ENCODE measurements around the gene FAM171A2.

GRCh38 chr17:44304651-44305050, 59.0 kb downstream of the FAM171A2 start:
- no peak for TF ChIP-seq POLR2A (IDR thresholded peaks at IDR 0.05; ENCODE audit: low read depth, low read length)
- TF ChIP-seq CTCF (conservative IDR thresholded peaks at IDR 0.05; ENCODE audit: low read depth, low read length): no peak
- no peak for TF ChIP-seq RFX5 (IDR thresholded peaks at IDR 0.05; ENCODE audit: low read depth, low read length)
- TF ChIP-seq SMC3 (IDR thresholded peaks at IDR 0.05; ENCODE audit: low read depth, low read length): no peak
- no peak for TF ChIP-seq RAD21 (IDR thresholded peaks at IDR 0.05; ENCODE audit: low read length)
- TF ChIP-seq MXI1 (IDR thresholded peaks at IDR 0.05; ENCODE audit: borderline replicate concordance, low read depth, low read length): no peak
- TF ChIP-seq CEBPB (IDR thresholded peaks at IDR 0.05; ENCODE audit: low read depth, low read length): no peak
- no peak for TF ChIP-seq USF2 (IDR thresholded peaks at IDR 0.05; ENCODE audit: low read depth, low read length)
- no peak for TF ChIP-seq ELK1 (IDR thresholded peaks at IDR 0.05; ENCODE audit: borderline replicate concordance, low read depth, low read length)
- no peak for TF ChIP-seq MAFK (IDR thresholded peaks at IDR 0.05; ENCODE audit: low read depth, low read length)
- no peak for TF ChIP-seq RCOR1 (IDR thresholded peaks at IDR 0.05; ENCODE audit: insufficient replicate concordance, low read length)
- no peak for TF ChIP-seq MAZ (IDR thresholded peaks at IDR 0.05; ENCODE audit: borderline replicate concordance, low read depth, low read length)
- no peak for TF ChIP-seq BHLHE40 (IDR thresholded peaks at IDR 0.05; ENCODE audit: low read depth, low read length)

Measured in IMR-90 (cell line).